ENCODE data around the gene MMP19.
"Not testable (repeated sequence)": the region's sequence is repeated elsewhere in the genome, so short reads cannot be mapped to it uniquely, and the experiment has no call there.

MMP19 gene

GRCh38 chr12:55862931-55863330, 20.2 kb upstream of the MMP19 start:
- H2AK5ac ChIP-seq (ENCODE audit: low read length, severe bottlenecking); DNase-seq; H3K79me1 ChIP-seq (replicated peaks; ENCODE audit: low read length, poor library complexity, severe bottlenecking); H3K4me1 ChIP-seq (ENCODE audit: control insufficient read depth, insufficient read depth, low read depth, low read length); H3K9ac ChIP-seq (ENCODE audit: low read length); H3K4me2 ChIP-seq (ENCODE audit: low read length, poor library complexity, severe bottlenecking); H4K8ac ChIP-seq (ENCODE audit: low read length); H2AFZ ChIP-seq (ENCODE audit: low read depth, low read length); H3K18ac ChIP-seq (ENCODE audit: low read depth in 1 of 2, low read length in 2 of 2); H3K14ac ChIP-seq (ENCODE audit: low read length in 2 of 2); H3K9me3 ChIP-seq (ENCODE audit: control insufficient read depth, low read length); H2BK12ac ChIP-seq (ENCODE audit: low read length in 2 of 2); H4K91ac ChIP-seq (ENCODE audit: low read length); H2BK5ac ChIP-seq (ENCODE audit: low read depth, low read length, poor library complexity, severe bottlenecking); H3K23ac ChIP-seq (ENCODE audit: low read length in 2 of 2); H3K36me3 ChIP-seq (ENCODE audit: control insufficient read depth in 1 of 2, insufficient read depth in 2 of 2, low read depth in 1 of 2, low read length in 2 of 2); H3K27ac ChIP-seq (ENCODE audit: low read length, poor library complexity, severe bottlenecking); H2BK15ac ChIP-seq (ENCODE audit: low read depth, poor library complexity, severe bottlenecking); H2BK120ac ChIP-seq (ENCODE audit: low read depth, low read length); H3K4ac ChIP-seq (ENCODE audit: low read depth in 1 of 2, low read length in 2 of 2); H3K4me3 ChIP-seq (ENCODE audit: insufficient read depth in 1 of 2, low read depth in 1 of 2, low read length in 2 of 2); H3K27me3 ChIP-seq (ENCODE audit: control insufficient read depth in 1 of 2, insufficient read depth in 1 of 2, low read length in 2 of 2): not testable (repeated sequence)
- 98% methylated on average over 8 of the region's 13 CpGs for WGBS

GRCh38 chr12:55862286-55862685, 19.6 kb upstream of the MMP19 start:
- H3K4ac ChIP-seq (ENCODE audit: low read depth in 1 of 2, low read length in 2 of 2) = no peak overlapping the region
- no peak overlapping the region for H3K9ac ChIP-seq (ENCODE audit: low read length)
- no peak overlapping the region for H3K27ac ChIP-seq (ENCODE audit: low read length, poor library complexity, severe bottlenecking)
- H3K79me1 ChIP-seq (replicated peaks; ENCODE audit: low read length, poor library complexity, severe bottlenecking) = no peaks in the 10 kb centered on the region
- no peak overlapping the region for H4K8ac ChIP-seq (ENCODE audit: low read length)
- no peak overlapping the region for H3K14ac ChIP-seq (ENCODE audit: low read length in 2 of 2)
- no peaks in the 10 kb centered on the region for H3K36me3 ChIP-seq (ENCODE audit: control insufficient read depth in 1 of 2, insufficient read depth in 2 of 2, low read depth in 1 of 2, low read length in 2 of 2)
- H3K27me3 ChIP-seq (ENCODE audit: control insufficient read depth in 1 of 2, insufficient read depth in 1 of 2, low read length in 2 of 2) = no peaks in the 10 kb centered on the region
- H3K18ac ChIP-seq (ENCODE audit: low read depth in 1 of 2, low read length in 2 of 2) = no peak overlapping the region
- no peak overlapping the region for H3K23ac ChIP-seq (ENCODE audit: low read length in 2 of 2)
- no peak overlapping the region for H3K4me2 ChIP-seq (ENCODE audit: low read length, poor library complexity, severe bottlenecking)
- no peak for DNase-seq
- H2BK12ac ChIP-seq (ENCODE audit: low read length in 2 of 2) = no peak overlapping the region
- no peaks in the 10 kb centered on the region for H3K9me3 ChIP-seq (ENCODE audit: control insufficient read depth, low read length)
- no peak overlapping the region for H4K91ac ChIP-seq (ENCODE audit: low read length)
- no peak overlapping the region for H2AFZ ChIP-seq (ENCODE audit: low read depth, low read length)
- no peak overlapping the region for H2BK5ac ChIP-seq (ENCODE audit: low read depth, low read length, poor library complexity, severe bottlenecking)
- H2BK120ac ChIP-seq (ENCODE audit: low read depth, low read length) = no peak overlapping the region
- no peak overlapping the region for H2AK5ac ChIP-seq (ENCODE audit: low read length, severe bottlenecking)
- H3K4me1 ChIP-seq (ENCODE audit: control insufficient read depth, insufficient read depth, low read depth, low read length) = no peaks in the 10 kb centered on the region
- H3K4me3 ChIP-seq (ENCODE audit: insufficient read depth in 1 of 2, low read depth in 1 of 2, low read length in 2 of 2) = no peak overlapping the region
- H2BK15ac ChIP-seq (ENCODE audit: low read depth, poor library complexity, severe bottlenecking) = no peak overlapping the region

GRCh38 chr12:55861871-55862270, 19.1 kb upstream of the MMP19 start:
- no peak overlapping the region for H3K4ac ChIP-seq (ENCODE audit: low read depth in 1 of 2, low read length in 2 of 2)
- no peak overlapping the region for H3K4me2 ChIP-seq (ENCODE audit: low read length, poor library complexity, severe bottlenecking)
- no peaks in the 10 kb centered on the region for H3K27me3 ChIP-seq (ENCODE audit: control insufficient read depth in 1 of 2, insufficient read depth in 1 of 2, low read length in 2 of 2)
- H4K8ac ChIP-seq (ENCODE audit: low read length) = no peak overlapping the region
- H3K9me3 ChIP-seq (ENCODE audit: control insufficient read depth, low read length) = no peaks in the 10 kb centered on the region
- H3K79me1 ChIP-seq (replicated peaks; ENCODE audit: low read length, poor library complexity, severe bottlenecking) = no peaks in the 10 kb centered on the region
- H3K4me1 ChIP-seq (ENCODE audit: control insufficient read depth, insufficient read depth, low read depth, low read length) = no peaks in the 10 kb centered on the region
- no peak overlapping the region for H2BK5ac ChIP-seq (ENCODE audit: low read depth, low read length, poor library complexity, severe bottlenecking)
- H3K18ac ChIP-seq (ENCODE audit: low read depth in 1 of 2, low read length in 2 of 2) = no peak overlapping the region
- H2BK15ac ChIP-seq (ENCODE audit: low read depth, poor library complexity, severe bottlenecking) = no peak overlapping the region
- no peak overlapping the region for H2AFZ ChIP-seq (ENCODE audit: low read depth, low read length)
- no peak overlapping the region for H2AK5ac ChIP-seq (ENCODE audit: low read length, severe bottlenecking)
- H3K27ac ChIP-seq (ENCODE audit: low read length, poor library complexity, severe bottlenecking) = no peak overlapping the region
- no peak overlapping the region for H2BK12ac ChIP-seq (ENCODE audit: low read length in 2 of 2)
- DNase-seq = no peak
- 100% methylated on average over 2 of the region's 3 CpGs for WGBS
- no peak overlapping the region for H3K23ac ChIP-seq (ENCODE audit: low read length in 2 of 2)
- no peak overlapping the region for H2BK120ac ChIP-seq (ENCODE audit: low read depth, low read length)
- H3K36me3 ChIP-seq (ENCODE audit: control insufficient read depth in 1 of 2, insufficient read depth in 2 of 2, low read depth in 1 of 2, low read length in 2 of 2) = no peaks in the 10 kb centered on the region
- H3K4me3 ChIP-seq (ENCODE audit: insufficient read depth in 1 of 2, low read depth in 1 of 2, low read length in 2 of 2) = no peak overlapping the region
- no peak overlapping the region for H3K14ac ChIP-seq (ENCODE audit: low read length in 2 of 2)
- H4K91ac ChIP-seq (ENCODE audit: low read length) = no peak overlapping the region
- H3K9ac ChIP-seq (ENCODE audit: low read length) = no peak overlapping the region

GRCh38 chr12:55861396-55861795, 18.7 kb upstream of the MMP19 start:
- Histone ChIP-seq H3K4me3 (ENCODE audit: insufficient read depth in 1 of 2, low read depth in 1 of 2, low read length in 2 of 2) (no peak overlapping the region), H2AFZ (ENCODE audit: low read depth, low read length) (no peak overlapping the region), H3K9ac (ENCODE audit: low read length) (no peak overlapping the region), H3K27me3 (ENCODE audit: control insufficient read depth in 1 of 2, insufficient read depth in 1 of 2, low read length in 2 of 2) (no peaks in the 10 kb centered on the region), H2BK15ac (ENCODE audit: low read depth, poor library complexity, severe bottlenecking) (no peak overlapping the region), H2BK5ac (ENCODE audit: low read depth, low read length, poor library complexity, severe bottlenecking) (no peak overlapping the region), H3K4me2 (ENCODE audit: low read length, poor library complexity, severe bottlenecking) (no peak overlapping the region), H3K27ac (ENCODE audit: low read length, poor library complexity, severe bottlenecking) (no peak overlapping the region), H3K9me3 (ENCODE audit: control insufficient read depth, low read length) (no peaks in the 10 kb centered on the region), H4K91ac (ENCODE audit: low read length) (no peak overlapping the region), H3K18ac (ENCODE audit: low read depth in 1 of 2, low read length in 2 of 2) (no peak overlapping the region), H3K23ac (ENCODE audit: low read length in 2 of 2) (no peak overlapping the region), H3K14ac (ENCODE audit: low read length in 2 of 2) (no peak overlapping the region), H3K36me3 (ENCODE audit: control insufficient read depth in 1 of 2, insufficient read depth in 2 of 2, low read depth in 1 of 2, low read length in 2 of 2) (no peaks in the 10 kb centered on the region), H3K79me1 (replicated peaks; ENCODE audit: low read length, poor library complexity, severe bottlenecking) (no peaks in the 10 kb centered on the region), H3K4me1 (ENCODE audit: control insufficient read depth, insufficient read depth, low read depth, low read length) (no peaks in the 10 kb centered on the region), H4K8ac (ENCODE audit: low read length) (no peak overlapping the region), H3K4ac (ENCODE audit: low read depth in 1 of 2, low read length in 2 of 2) (no peak overlapping the region), H2BK12ac (ENCODE audit: low read length in 2 of 2) (no peak overlapping the region), H2BK120ac (ENCODE audit: low read depth, low read length) (no peak overlapping the region), H2AK5ac (ENCODE audit: low read length, severe bottlenecking) (no peak overlapping the region)
- WGBS = 89% methylated on average over 8 of the region's 8 CpGs
- no peak for DNase-seq
